Neuronal stem cell (in vitro differentiated cells): ENCODE measurements around the gene SLC26A4.

Experiments
- DNase-seq: peaks from one replicate; pipeline ENCODE4 v3.0.0-alpha.2; 2013; ENCODE audit warnings: low spot score
- H2AFZ ChIP-seq: one replicate; pipeline ENCODE4 v1.6.1; 2013; ENCODE audit warnings: mild to moderate bottlenecking, low read length, inconsistent platforms
- H2AK5ac ChIP-seq: 2 replicates; pipeline ENCODE4 v1.6.1; 2013; ENCODE audit warnings: low read depth, mild to moderate bottlenecking, inconsistent platforms, low read length, moderate library complexity, mixed read lengths
- H2BK120ac ChIP-seq: 2 replicates; pipeline ENCODE4 v1.6.1; 2013; ENCODE audit warnings: low read depth, mild to moderate bottlenecking, inconsistent platforms, low read length, moderate library complexity, mixed read lengths
- H2BK12ac ChIP-seq: one replicate; pipeline ENCODE4 v1.6.1; 2013; ENCODE audit warnings: low read length, inconsistent platforms
- H2BK15ac ChIP-seq: 2 replicates; pipeline ENCODE4 v1.6.1; 2013; ENCODE audit warnings: mild to moderate bottlenecking, low read length, inconsistent platforms, mixed read lengths
- H2BK5ac ChIP-seq: one replicate; pipeline ENCODE4 v1.6.1; 2013; ENCODE audit warnings: inconsistent platforms, mild to moderate bottlenecking, low read length, moderate library complexity
- H3K14ac ChIP-seq: one replicate; pipeline ENCODE4 v1.6.1; 2013; ENCODE audit warnings: low read length, inconsistent platforms
- H3K18ac ChIP-seq: 2 replicates; pipeline ENCODE4 v1.6.1; 2013; ENCODE audit warnings: low read length, inconsistent platforms
- H3K23ac ChIP-seq: 2 replicates; pipeline ENCODE4 v1.6.1; 2013; ENCODE audit warnings: low read depth, mild to moderate bottlenecking, mixed read lengths, low read length, inconsistent platforms; ENCODE audit not compliant: poor library complexity
- H3K27ac ChIP-seq: replicated peaks from 3 replicates; pipeline ENCODE4 v1.5.1; 2013; ENCODE audit warnings: low read length, inconsistent platforms
- H3K27me3 ChIP-seq, 3 experiments: 2 replicates each; pipeline ENCODE4 v1.6.1; 2013; ENCODE audit warnings: low read length in 3 of 3, mild to moderate bottlenecking in 2 of 3, inconsistent platforms in 1 of 3, low read depth in 1 of 3, mixed read lengths in 1 of 3, moderate library complexity in 1 of 3; ENCODE audit not compliant: control insufficient read depth in 3 of 3, insufficient read depth in 3 of 3
- H3K36me3 ChIP-seq, 2 donors: replicated peaks in 1 of 2; 2 replicates each; pipeline ENCODE4 v1.6.1; 2013; ENCODE audit warnings: low read length in 2 of 2; ENCODE audit not compliant: control insufficient read depth in 2 of 2, insufficient read depth in 2 of 2
- H3K4ac ChIP-seq: 2 replicates; pipeline ENCODE4 v1.6.1; 2013; ENCODE audit warnings: inconsistent platforms, mild to moderate bottlenecking, low read length, moderate library complexity
- H3K4me1 ChIP-seq, 2 donors: 1 replicate in 1 of 2; 2 replicates in 1 of 2; pipeline ENCODE4 v1.6.1; 2013; ENCODE audit warnings: low read length in 2 of 2, low read depth in 1 of 2; ENCODE audit not compliant: control insufficient read depth in 2 of 2, insufficient read depth in 1 of 2
- H3K4me2 ChIP-seq: one replicate; pipeline ENCODE4 v1.6.1; 2013; ENCODE audit warnings: mild to moderate bottlenecking, low read length, inconsistent platforms; ENCODE audit not compliant: insufficient read depth, poor library complexity, severe bottlenecking
- H3K4me3 ChIP-seq, 2 donors: 2 replicates each; pipeline ENCODE4 v1.5.1; 2013; ENCODE audit warnings: low read length in 2 of 2, mild to moderate bottlenecking in 2 of 2, inconsistent platforms in 1 of 2, moderate library complexity in 1 of 2
- H3K79me1 ChIP-seq: one replicate; pipeline ENCODE4 v1.6.1; 2013; ENCODE audit warnings: low read depth, mild to moderate bottlenecking, inconsistent platforms, low read length, moderate library complexity
- H3K9ac ChIP-seq: one replicate; pipeline ENCODE4 v1.6.1; 2013; ENCODE audit warnings: mild to moderate bottlenecking, low read depth, low read length, inconsistent platforms; ENCODE audit not compliant: poor library complexity
- H3K9me3 ChIP-seq, 2 donors: replicated peaks in 1 of 2; 2 replicates each; pipeline versions ENCODE3 to v1.6.1; 2013; ENCODE audit warnings: low read length in 2 of 2, mild to moderate bottlenecking in 2 of 2, inconsistent platforms in 1 of 2, low read depth in 1 of 2, mixed read lengths in 1 of 2, moderate library complexity in 1 of 2; ENCODE audit not compliant: control insufficient read depth in 2 of 2, insufficient read depth in 1 of 2
- H4K8ac ChIP-seq: one replicate; pipeline ENCODE4 v1.6.1; 2013; ENCODE audit warnings: low read depth, mild to moderate bottlenecking, inconsistent platforms, low read length, moderate library complexity
- H4K91ac ChIP-seq: one replicate; pipeline ENCODE4 v1.6.1; 2013; ENCODE audit warnings: low read length, low read depth, mild to moderate bottlenecking, inconsistent platforms; ENCODE audit not compliant: poor library complexity
- WGBS, 2 donors: extraction: QIAGEN DNeasy Blood & Tissue Kit; methylation state at CpG; one replicate each; pipeline ENCODE4 v1.1.7; 2013; ENCODE audit warnings: missing lambda C conversion rate in 2 of 2, mixed read lengths in 1 of 2; ENCODE audit not compliant: insufficient read length in 2 of 2, insufficient replicate concordance in 1 of 2; ENCODE audit errors: extremely low coverage in 2 of 2; 5-methylcytosine and 5-hydroxymethylcytosine counted together

SLC26A4 gene

GRCh38 chr7:107658467-107658866, 2.2 kb upstream of the SLC26A4 start:
- no peak overlapping the region for H3K18ac ChIP-seq
- H3K23ac ChIP-seq = no peak overlapping the region
- H2BK15ac ChIP-seq = no peak overlapping the region
- H3K9me3 ChIP-seq = no peaks in the 10 kb centered on the region
- H2BK12ac ChIP-seq = no peak overlapping the region
- no peak overlapping the region for H2AK5ac ChIP-seq
- H4K91ac ChIP-seq = no peak overlapping the region
- H3K36me3 ChIP-seq = no peaks in the 10 kb centered on the region
- H3K14ac ChIP-seq = no peak overlapping the region
- no peak for DNase-seq
- H3K4me3 ChIP-seq = no peak overlapping the region
- no peak overlapping the region for H3K4me2 ChIP-seq
- H2BK120ac ChIP-seq = no peak overlapping the region
- H3K9ac ChIP-seq = no peak overlapping the region
- no peak overlapping the region for H3K27ac ChIP-seq
- no peak overlapping the region for H2BK5ac ChIP-seq
- H3K79me1 ChIP-seq = no peaks in the 10 kb centered on the region
- H2AFZ ChIP-seq = no peak overlapping the region
- H3K27me3 ChIP-seq = peaks cover 15 to 85% (median 41%) of the 10 kb centered on the region in 3 experiments
- no peak overlapping the region for H3K4ac ChIP-seq
- H4K8ac ChIP-seq = no peak overlapping the region
- H3K4me1 ChIP-seq = peaks cover 5 to 14% of the 10 kb centered on the region in 2 donors

- H2AK5ac ChIP-seq = no peak overlapping the region
- H4K91ac ChIP-seq = no peak overlapping the region
- no CpG with 5 or more reads among the region's 4 CpGs for WGBS, 2 donors
- H3K4me1 ChIP-seq = peaks cover 5 to 14% of the 10 kb centered on the region in 2 donors
- H3K79me1 ChIP-seq = no peaks in the 10 kb centered on the region
- no peak overlapping the region for H3K23ac ChIP-seq
- no peak overlapping the region for H3K27ac ChIP-seq
- H3K27me3 ChIP-seq = peaks cover 15 to 84% (median 41%) of the 10 kb centered on the region in 3 experiments
- H3K4me3 ChIP-seq = no peak overlapping the region
- H4K8ac ChIP-seq = no peak overlapping the region
- H2AFZ ChIP-seq = no peak overlapping the region
- H3K14ac ChIP-seq = no peak overlapping the region
- no peak overlapping the region for H2BK120ac ChIP-seq
- no peak overlapping the region for H3K4me2 ChIP-seq
- no peak overlapping the region for H3K9ac ChIP-seq
- no peak overlapping the region for H2BK15ac ChIP-seq
- H3K18ac ChIP-seq = no peak overlapping the region
- no peak overlapping the region for H2BK5ac ChIP-seq
- DNase-seq = no peak
- no peaks in the 10 kb centered on the region for H3K36me3 ChIP-seq
- H3K9me3 ChIP-seq = no peaks in the 10 kb centered on the region
- H3K4ac ChIP-seq = no peak overlapping the region
- no peak overlapping the region for H2BK12ac ChIP-seq
Measured at GRCh38 chr7:107659666-107660065, 962 bp upstream of the SLC26A4 start.

- H3K18ac ChIP-seq = no peak overlapping the region
- no peak overlapping the region for H2BK120ac ChIP-seq
- H3K27ac ChIP-seq = no peak overlapping the region
- H3K9ac ChIP-seq = peak overlapping the region; percentile 81
- no peak overlapping the region for H2AK5ac ChIP-seq
- WGBS, 2 donors = no CpG with 5 or more reads among the region's 73 CpGs
- peak overlapping the region; percentile 37 to 79 for H3K4me3 ChIP-seq
- no peak overlapping the region for H2BK12ac ChIP-seq
- peaks cover 5 to 14% of the 10 kb centered on the region in 2 donors for H3K4me1 ChIP-seq
- peaks cover 15 to 78% (median 41%) of the 10 kb centered on the region in 3 experiments for H3K27me3 ChIP-seq
- peak overlapping the region; percentile 85 for H3K23ac ChIP-seq
- no peak overlapping the region for H4K8ac ChIP-seq
- peak overlapping the region; percentile 90 for H2AFZ ChIP-seq
- peak overlapping the region; percentile 33 for H3K14ac ChIP-seq
- peak overlapping the region; percentile 53 for H2BK5ac ChIP-seq
- DNase-seq = peak; percentile 45
- H4K91ac ChIP-seq = no peak overlapping the region
- H3K36me3 ChIP-seq = no peaks in the 10 kb centered on the region
- H3K4ac ChIP-seq = no peak overlapping the region
- H2BK15ac ChIP-seq = no peak overlapping the region
- H3K4me2 ChIP-seq = peak overlapping the region; percentile 89
- no peaks in the 10 kb centered on the region for H3K9me3 ChIP-seq
- no peaks in the 10 kb centered on the region for H3K79me1 ChIP-seq
Measured at GRCh38 chr7:107661081-107661864, 645 bp downstream of the SLC26A4 start.

- Histone ChIP-seq H3K9me3 (no peaks in the 10 kb centered on the region), H3K4ac (no peak overlapping the region), H2AFZ (peak overlapping the region; percentile 90), H2BK5ac (peak overlapping the region; percentile 53), H3K27me3 (peaks cover 15 to 76% (median 41%) of the 10 kb centered on the region in 3 experiments), H4K91ac (no peak overlapping the region), H3K79me1 (no peaks in the 10 kb centered on the region), H3K4me1 (peaks cover 5 to 14% of the 10 kb centered on the region in 2 donors), H2AK5ac (no peak overlapping the region), H3K4me3 (peak overlapping the region; percentile 37 to 79), H2BK15ac (no peak overlapping the region), H3K36me3 (no peaks in the 10 kb centered on the region), H3K23ac (no peak overlapping the region), H3K4me2 (peak overlapping the region; percentile 89), H3K9ac (peak overlapping the region; percentile 60), H4K8ac (no peak overlapping the region), H2BK120ac (no peak overlapping the region), H2BK12ac (no peak overlapping the region), H3K18ac (no peak overlapping the region), H3K27ac (no peak overlapping the region), H3K14ac (peak overlapping the region; percentile 33)
- peak; percentile 11 for DNase-seq
- no CpG with 5 or more reads among the region's 20 CpGs for WGBS, 2 donors
Measured at GRCh38 chr7:107661865-107662379, 1.3 kb downstream of the SLC26A4 start.
